Activated naive CD8-positive, alpha-beta T cell treated with anti-CD3 and anti-CD28 coated beads, Interleukin-2, amount 50 U/mL, for 24 hours (primary cell): ENCODE measurements around the gene GATA2.
A peak's percentile ranks its signal among the peaks of the same experiment; 100 is the strongest.

Experiments
- ATAC-seq: fragments of 150-1000 bp; cut with Tn5 transposase; one replicate; pipeline ENCODE4 v1.10.0; 2021
- DNase-seq: peaks from one replicate; pipeline ENCODE4 v3.0.0; 2021
- H3K27ac Mint-ChIP-seq: one replicate; pipeline ENCODE4 v1.8.0; 2021; ENCODE audit warnings: mild to moderate bottlenecking, mixed read lengths
- H3K27me3 Mint-ChIP-seq: one replicate; pipeline ENCODE4 v1.8.0; 2021; ENCODE audit warnings: mixed read lengths
- H3K36me3 Mint-ChIP-seq: one replicate; pipeline ENCODE4 v1.8.0; 2021; ENCODE audit warnings: low read depth, mixed read lengths
- H3K4me1 Mint-ChIP-seq: one replicate; pipeline ENCODE4 v1.8.0; 2021; ENCODE audit warnings: mixed read lengths
- H3K4me3 Mint-ChIP-seq: one replicate; pipeline ENCODE4 v1.8.0; 2021; ENCODE audit warnings: mild to moderate bottlenecking, moderate library complexity, mixed read lengths
- H3K9me3 Mint-ChIP-seq: one replicate; pipeline ENCODE4 v1.8.0; 2021; ENCODE audit warnings: mixed read lengths

GATA2 gene

DNA sequence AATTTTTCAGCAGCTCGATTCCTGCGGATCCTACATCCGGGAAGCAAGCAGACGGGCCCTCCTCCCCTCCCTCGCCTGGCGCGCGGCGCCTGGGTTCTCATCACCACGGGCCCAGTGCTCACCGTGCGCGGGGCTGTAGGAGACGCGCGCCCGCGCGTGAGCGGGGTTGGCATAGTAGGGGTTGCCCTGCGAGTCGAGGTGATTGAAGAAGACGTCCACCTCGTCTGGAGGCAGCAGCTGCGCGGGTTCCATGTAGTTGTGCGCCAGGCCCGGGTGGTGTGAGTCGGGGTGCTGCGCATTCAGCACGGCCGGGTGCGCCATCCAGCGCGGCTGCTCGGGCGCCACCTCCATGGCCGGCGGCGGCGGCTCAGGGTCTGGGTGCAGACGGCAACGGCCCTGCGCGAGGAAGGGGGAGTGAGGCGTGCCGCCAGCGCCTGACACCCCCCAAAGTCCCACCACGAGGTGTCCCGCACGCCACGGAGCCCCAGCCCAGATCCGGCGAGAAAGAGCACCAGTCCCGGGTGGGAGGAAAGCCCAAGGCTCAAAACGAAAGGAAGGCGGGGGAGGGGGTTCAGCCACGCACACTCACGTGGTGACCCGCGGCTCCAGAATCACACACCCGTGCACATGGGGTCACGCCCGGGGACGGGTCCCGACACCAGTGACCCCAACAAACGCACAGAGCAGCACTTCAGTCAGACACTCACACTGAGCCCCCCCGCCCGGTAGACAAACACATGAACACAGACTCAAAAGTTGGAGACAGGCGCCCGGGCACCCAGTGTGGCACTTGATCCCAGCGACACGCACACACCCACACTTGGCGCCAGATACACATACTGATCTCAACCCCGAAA lies 6.1 kb downstream of the GATA2 start:
- DNase-seq (peak; percentile 25), ATAC-seq (no peak)
- peaks cover 80% of the 10 kb centered on the region for H3K27me3 Mint-ChIP-seq
- no peaks in the 10 kb centered on the region for H3K36me3 Mint-ChIP-seq
- peaks cover 35% of the 10 kb centered on the region for H3K4me1 Mint-ChIP-seq
- H3K4me3 Mint-ChIP-seq = peak overlapping the region; percentile 75
- no peaks in the 10 kb centered on the region for H3K9me3 Mint-ChIP-seq
- no peak overlapping the region for H3K27ac Mint-ChIP-seq

- no peaks in the 10 kb centered on the region for H3K9me3 Mint-ChIP-seq
- no peak for ATAC-seq
- H3K27me3 Mint-ChIP-seq = peaks cover 81% of the 10 kb centered on the region
- H3K4me3 Mint-ChIP-seq = peak overlapping the region; percentile 75
- DNase-seq = no peak
- no peak overlapping the region for H3K27ac Mint-ChIP-seq
- peaks cover 33% of the 10 kb centered on the region for H3K4me1 Mint-ChIP-seq
- no peaks in the 10 kb centered on the region for H3K36me3 Mint-ChIP-seq
Measured at GRCh38 chr3:128486205-128486628, 6.8 kb downstream of the GATA2 start.

- DNase-seq (no peak), ATAC-seq (no peak)
- Mint-ChIP-seq H3K4me1 (peaks cover 30% of the 10 kb centered on the region), H3K4me3 (no peak overlapping the region), H3K36me3 (no peaks in the 10 kb centered on the region), H3K9me3 (no peaks in the 10 kb centered on the region), H3K27me3 (peaks cover 79% of the 10 kb centered on the region), H3K27ac (no peak overlapping the region)
Measured at GRCh38 chr3:128485282-128486204, 7.5 kb downstream of the GATA2 start.

DNA sequence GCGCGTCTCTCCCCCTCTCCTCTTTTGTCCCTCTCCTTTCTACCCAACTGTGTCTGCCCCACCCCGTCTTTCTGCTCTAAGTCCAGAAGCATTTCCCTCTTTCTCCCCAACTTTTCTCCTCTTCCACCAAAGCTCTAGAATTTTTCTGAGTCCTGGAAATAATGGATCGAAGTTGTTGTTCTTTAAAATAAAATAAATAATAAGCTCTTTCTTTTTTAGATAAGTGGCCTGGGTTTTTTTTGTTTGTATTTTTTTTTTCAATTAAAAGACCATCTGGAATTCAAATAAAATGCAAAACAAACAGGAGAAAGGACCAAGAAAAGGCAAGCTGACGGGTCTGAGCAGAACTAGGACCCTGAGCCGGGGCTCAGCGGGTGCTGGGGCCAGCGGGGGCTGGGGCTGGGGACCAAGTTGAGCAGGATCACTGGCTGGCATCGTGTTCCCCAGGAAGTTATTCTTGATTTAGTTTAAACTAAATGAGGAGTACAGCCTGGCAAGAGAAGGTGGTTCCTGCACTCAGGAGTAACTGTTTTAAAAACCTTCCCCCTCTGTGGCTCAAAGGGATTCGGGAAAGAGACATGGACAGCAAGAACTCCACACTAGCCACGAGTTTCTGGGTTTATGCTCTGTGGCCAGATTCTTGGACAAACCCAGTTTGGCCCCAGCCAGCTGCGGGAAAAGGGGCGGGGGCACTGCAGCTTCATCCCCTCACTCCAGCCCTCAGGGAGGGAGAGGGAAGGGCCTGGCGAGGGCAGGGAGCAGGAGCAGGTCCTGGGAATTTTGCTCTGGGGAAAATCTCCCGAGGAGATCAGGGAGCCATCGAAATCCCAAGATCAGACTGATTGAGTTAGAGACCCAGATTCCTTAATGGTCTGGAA lies 8.4 kb downstream of the GATA2 start:
- ATAC-seq (no peak), DNase-seq (no peak)
- H3K27me3 Mint-ChIP-seq = peaks cover 78% of the 10 kb centered on the region
- H3K4me3 Mint-ChIP-seq = no peak overlapping the region
- H3K27ac Mint-ChIP-seq = no peak overlapping the region
- H3K36me3 Mint-ChIP-seq = no peaks in the 10 kb centered on the region
- H3K9me3 Mint-ChIP-seq = no peaks in the 10 kb centered on the region
- H3K4me1 Mint-ChIP-seq = peaks cover 26% of the 10 kb centered on the region

DNA sequence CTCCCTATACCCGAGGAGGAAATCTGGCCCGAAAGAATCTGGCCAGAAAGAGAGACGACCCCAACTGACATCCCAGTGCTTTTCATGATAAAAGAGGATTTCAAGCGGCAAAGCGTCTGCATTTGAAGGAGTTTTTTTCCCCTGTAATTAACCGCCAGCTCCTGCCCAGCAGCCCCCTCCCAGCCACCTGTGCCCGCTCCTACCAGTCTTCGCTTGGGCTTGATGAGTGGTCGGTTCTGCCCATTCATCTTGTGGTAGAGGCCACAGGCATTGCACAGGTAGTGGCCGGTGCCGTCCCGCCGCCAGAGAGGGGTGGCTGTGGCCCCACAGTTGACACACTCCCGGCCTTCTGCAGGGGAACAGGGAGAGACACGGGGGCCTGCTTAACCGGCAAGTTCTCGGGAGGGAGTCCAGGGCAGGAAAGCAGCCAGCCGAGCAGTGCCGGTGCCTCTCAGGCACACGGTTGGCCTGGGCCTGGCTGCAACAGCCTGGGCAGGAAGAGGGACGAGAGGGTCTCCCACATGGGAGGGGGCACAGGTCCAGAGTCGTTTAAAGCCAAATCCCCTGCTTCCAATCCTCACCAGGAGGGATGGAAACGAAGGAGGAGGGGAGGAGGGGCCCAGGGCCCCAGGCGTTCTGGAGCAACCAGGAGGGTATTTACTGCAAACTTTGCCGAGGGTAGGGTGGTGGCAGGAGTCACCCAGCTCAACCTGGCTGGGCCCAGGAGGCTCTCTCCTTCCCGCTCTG lies 9.2 kb downstream of the GATA2 start:
- no peak for ATAC-seq

GRCh38 chr3:128482666-128483656 lies 10.0 kb downstream of the GATA2 start:
- H3K27ac Mint-ChIP-seq = no peak overlapping the region
- DNase-seq (peak; percentile 12), ATAC-seq (no peak)
- no peaks in the 10 kb centered on the region for H3K36me3 Mint-ChIP-seq
- peak overlapping the region; percentile 32 for H3K4me3 Mint-ChIP-seq
- peaks cover 22% of the 10 kb centered on the region for H3K4me1 Mint-ChIP-seq
- H3K27me3 Mint-ChIP-seq = peaks cover 78% of the 10 kb centered on the region
- H3K9me3 Mint-ChIP-seq = no peaks in the 10 kb centered on the region

More for the DNA sequence above, 9.2 kb downstream of the GATA2 start:
- Mint-ChIP-seq H3K4me3 (peak overlapping the region; percentile 32), H3K9me3 (no peaks in the 10 kb centered on the region), H3K27ac (no peak overlapping the region), H3K4me1 (peaks cover 24% of the 10 kb centered on the region), H3K36me3 (no peaks in the 10 kb centered on the region), H3K27me3 (peaks cover 80% of the 10 kb centered on the region)
- no peak for DNase-seq

- no peak overlapping the region for H3K4me3 Mint-ChIP-seq
- H3K27me3 Mint-ChIP-seq = peaks cover 79% of the 10 kb centered on the region
- peaks cover 19% of the 10 kb centered on the region for H3K4me1 Mint-ChIP-seq
- no peaks in the 10 kb centered on the region for H3K9me3 Mint-ChIP-seq
- DNase-seq = no peak
- ATAC-seq = no peak
- H3K36me3 Mint-ChIP-seq = no peaks in the 10 kb centered on the region
- no peak overlapping the region for H3K27ac Mint-ChIP-seq
Measured at GRCh38 chr3:128482175-128482574, 10.8 kb downstream of the GATA2 start.

GRCh38 chr3:128481438-128481942 lies 11.5 kb downstream of the GATA2 start:
- H3K27ac Mint-ChIP-seq = no peak overlapping the region
- DNase-seq (no peak), ATAC-seq (no peak)

DNA sequence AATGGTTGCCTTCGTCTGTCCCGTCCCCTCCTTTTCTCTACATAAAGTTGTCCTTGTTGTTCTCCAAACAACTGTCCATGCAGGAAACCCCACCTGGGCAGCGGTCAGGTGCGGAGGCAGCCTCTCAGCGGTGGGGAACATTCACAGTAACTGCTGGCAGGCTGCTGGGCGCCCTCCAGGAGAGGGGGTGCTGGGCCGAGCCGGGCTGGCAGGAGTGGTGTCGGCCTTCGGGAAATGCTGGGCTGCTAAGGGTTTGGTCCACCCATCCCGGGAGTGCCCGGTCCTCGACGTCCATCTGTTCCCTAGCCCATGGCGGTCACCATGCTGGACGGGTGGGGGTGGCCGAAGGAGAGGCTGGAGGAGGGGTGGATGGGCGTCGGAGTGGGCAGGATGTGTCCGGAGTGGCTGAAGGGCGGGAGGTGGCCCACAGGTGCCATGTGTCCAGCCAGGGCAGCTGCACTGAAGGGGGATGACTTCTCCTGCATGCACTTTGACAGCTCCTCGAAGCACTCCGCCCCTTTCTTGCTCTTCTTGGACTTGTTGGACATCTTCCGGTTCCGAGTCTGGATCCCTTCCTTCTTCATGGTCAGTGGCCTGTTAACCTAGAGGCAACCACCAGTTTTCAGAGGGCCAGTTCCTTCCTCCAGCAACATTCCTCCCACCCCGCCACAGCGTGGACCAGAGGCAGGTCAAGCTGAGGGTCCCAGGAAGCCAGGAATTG lies 12.1 kb downstream of the GATA2 start:
- ATAC-seq = no peak
- peaks cover 67% of the 10 kb centered on the region for H3K27me3 Mint-ChIP-seq
- H3K36me3 Mint-ChIP-seq = no peaks in the 10 kb centered on the region

More at GRCh38 chr3:128481438-128481942, 11.5 kb downstream of the GATA2 start:
- H3K4me3 Mint-ChIP-seq = no peak overlapping the region
- H3K4me1 Mint-ChIP-seq = peaks cover 16% of the 10 kb centered on the region
- H3K27me3 Mint-ChIP-seq = peaks cover 72% of the 10 kb centered on the region
- no peaks in the 10 kb centered on the region for H3K9me3 Mint-ChIP-seq
- H3K36me3 Mint-ChIP-seq = no peaks in the 10 kb centered on the region

DNA sequence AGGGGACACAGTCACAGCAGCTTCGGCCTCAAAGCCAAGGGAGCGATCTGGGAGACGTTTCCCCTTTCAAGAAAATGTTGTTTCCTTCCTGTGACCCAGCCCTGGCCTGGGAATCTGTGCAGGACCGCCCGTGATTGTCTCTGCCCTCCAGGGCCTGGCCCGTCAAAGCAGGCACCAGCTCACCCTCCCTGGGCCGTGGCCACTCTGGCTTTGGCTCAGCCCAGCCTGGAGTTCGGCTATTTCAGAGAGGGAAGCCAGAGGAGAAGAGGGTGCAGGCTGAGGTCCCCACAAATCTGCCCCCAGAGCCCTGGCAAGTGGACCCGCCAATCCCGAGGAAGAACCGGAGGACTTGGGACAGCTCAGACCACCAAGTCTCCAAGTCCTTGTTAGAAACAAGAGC lies 12.7 kb downstream of the GATA2 start:
- Mint-ChIP-seq H3K27me3 (peaks cover 61% of the 10 kb centered on the region), H3K27ac (no peak overlapping the region), H3K9me3 (no peaks in the 10 kb centered on the region), H3K36me3 (no peaks in the 10 kb centered on the region), H3K4me1 (peaks cover 16% of the 10 kb centered on the region), H3K4me3 (no peak overlapping the region)
- ATAC-seq = no peak
- no peak for DNase-seq

More for the DNA sequence above, 12.1 kb downstream of the GATA2 start:
- Mint-ChIP-seq H3K9me3 (no peaks in the 10 kb centered on the region), H3K27ac (no peak overlapping the region), H3K4me1 (peaks cover 16% of the 10 kb centered on the region), H3K4me3 (no peak overlapping the region)
- no peak for DNase-seq

- Mint-ChIP-seq H3K36me3 (no peaks in the 10 kb centered on the region), H3K9me3 (no peaks in the 10 kb centered on the region), H3K4me3 (no peak overlapping the region), H3K27me3 (peaks cover 55% of the 10 kb centered on the region), H3K4me1 (peaks cover 14% of the 10 kb centered on the region), H3K27ac (no peak overlapping the region)
- no peak for ATAC-seq
- no peak for DNase-seq
Measured at GRCh38 chr3:128479558-128480086, 13.4 kb downstream of the GATA2 start.
